ENCODE results near the gene GBF1.

The GBF1 gene

DNA sequence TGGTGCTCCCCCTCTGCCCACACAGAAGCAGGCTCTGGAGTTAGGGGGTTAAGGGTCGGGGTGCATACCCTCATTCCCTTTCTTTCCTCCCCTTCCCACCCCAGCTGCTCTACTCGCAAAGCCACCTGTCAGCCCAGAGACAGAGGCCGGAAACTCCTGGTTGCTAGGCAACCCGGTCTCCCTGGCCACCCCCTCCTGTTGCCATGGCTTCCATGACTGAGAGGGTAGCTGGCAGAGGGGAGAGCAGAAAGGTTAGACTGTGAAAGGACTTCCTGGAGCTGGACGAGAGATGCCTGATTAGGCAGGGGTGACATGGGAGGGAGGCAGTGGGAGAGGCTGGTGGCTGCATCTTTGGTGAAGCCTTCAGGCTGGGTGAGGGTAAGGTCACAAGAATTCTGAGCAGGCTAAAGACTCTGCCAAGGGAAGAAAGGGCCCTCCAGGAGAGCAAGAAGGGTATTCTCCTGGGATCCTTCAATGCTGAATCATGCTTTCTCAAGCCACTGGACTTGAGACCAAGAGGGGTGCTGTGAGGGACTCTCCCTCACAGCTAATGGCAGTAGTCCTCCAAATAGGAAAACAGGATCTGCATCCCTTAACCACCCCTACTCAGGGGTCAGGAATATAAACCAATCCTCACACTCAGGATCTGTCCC lies 167.8 kb downstream of the GBF1 start:
- no peak overlapping the region for H3K4me3 ChIP-seq (replicated peaks; ENCODE audit: insufficient read depth, low read length)
- H3K27ac ChIP-seq (replicated peaks) = no peak overlapping the region
- TF ChIP-seq POLR2AphosphoS5 (IDR thresholded peaks at IDR 0.05; ENCODE audit: low read depth) (no peak), GABPA (IDR thresholded peaks at IDR 0.05; ENCODE audit: low read depth) (no peak), SPI1 (IDR thresholded peaks at IDR 0.05; ENCODE audit: borderline replicate concordance, low read depth) (no peak)
- TF ChIP-seq, protein P1, sequence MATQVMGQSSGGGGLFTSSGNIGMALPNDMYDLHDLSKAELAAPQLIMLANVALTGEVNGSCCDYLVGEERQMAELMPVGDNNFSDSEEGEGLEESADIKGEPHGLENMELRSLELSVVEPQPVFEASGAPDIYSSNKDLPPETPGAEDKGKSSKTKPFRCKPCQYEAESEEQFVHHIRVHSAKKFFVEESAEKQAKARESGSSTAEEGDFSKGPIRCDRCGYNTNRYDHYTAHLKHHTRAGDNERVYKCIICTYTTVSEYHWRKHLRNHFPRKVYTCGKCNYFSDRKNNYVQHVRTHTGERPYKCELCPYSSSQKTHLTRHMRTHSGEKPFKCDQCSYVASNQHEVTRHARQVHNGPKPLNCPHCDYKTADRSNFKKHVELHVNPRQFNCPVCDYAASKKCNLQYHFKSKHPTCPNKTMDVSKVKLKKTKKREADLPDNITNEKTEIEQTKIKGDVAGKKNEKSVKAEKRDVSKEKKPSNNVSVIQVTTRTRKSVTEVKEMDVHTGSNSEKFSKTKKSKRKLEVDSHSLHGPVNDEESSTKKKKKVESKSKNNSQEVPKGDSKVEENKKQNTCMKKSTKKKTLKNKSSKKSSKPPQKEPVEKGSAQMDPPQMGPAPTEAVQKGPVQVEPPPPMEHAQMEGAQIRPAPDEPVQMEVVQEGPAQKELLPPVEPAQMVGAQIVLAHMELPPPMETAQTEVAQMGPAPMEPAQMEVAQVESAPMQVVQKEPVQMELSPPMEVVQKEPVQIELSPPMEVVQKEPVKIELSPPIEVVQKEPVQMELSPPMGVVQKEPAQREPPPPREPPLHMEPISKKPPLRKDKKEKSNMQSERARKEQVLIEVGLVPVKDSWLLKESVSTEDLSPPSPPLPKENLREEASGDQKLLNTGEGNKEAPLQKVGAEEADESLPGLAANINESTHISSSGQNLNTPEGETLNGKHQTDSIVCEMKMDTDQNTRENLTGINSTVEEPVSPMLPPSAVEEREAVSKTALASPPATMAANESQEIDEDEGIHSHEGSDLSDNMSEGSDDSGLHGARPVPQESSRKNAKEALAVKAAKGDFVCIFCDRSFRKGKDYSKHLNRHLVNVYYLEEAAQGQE (IDR thresholded peaks at IDR 0.05; ENCODE audit: insufficient replicate concordance, low read depth) = no peak
- no peak for DNase-seq (ENCODE audit: low read depth in 1 of 2, low spot score in 1 of 2)
- H3K27me3 ChIP-seq (ENCODE audit: insufficient read depth, poor library complexity, severe bottlenecking) = peaks cover 46% of the 10 kb centered on the region

GRCh38 chr10:102413806-102414561 lies 168.7 kb downstream of the GBF1 start:
- H3K27ac ChIP-seq (replicated peaks) = no peak overlapping the region
- no peak overlapping the region for H3K4me3 ChIP-seq (replicated peaks; ENCODE audit: insufficient read depth, low read length)
- peaks cover 43% of the 10 kb centered on the region for H3K27me3 ChIP-seq (ENCODE audit: insufficient read depth, poor library complexity, severe bottlenecking)
- no peak for DNase-seq (ENCODE audit: low read depth in 1 of 2, low spot score in 1 of 2)
- no peak for TF ChIP-seq GABPA (IDR thresholded peaks at IDR 0.05; ENCODE audit: low read depth)
- TF ChIP-seq, protein P1 (IDR thresholded peaks at IDR 0.05; ENCODE audit: insufficient replicate concordance, low read depth) = no peak

DNA sequence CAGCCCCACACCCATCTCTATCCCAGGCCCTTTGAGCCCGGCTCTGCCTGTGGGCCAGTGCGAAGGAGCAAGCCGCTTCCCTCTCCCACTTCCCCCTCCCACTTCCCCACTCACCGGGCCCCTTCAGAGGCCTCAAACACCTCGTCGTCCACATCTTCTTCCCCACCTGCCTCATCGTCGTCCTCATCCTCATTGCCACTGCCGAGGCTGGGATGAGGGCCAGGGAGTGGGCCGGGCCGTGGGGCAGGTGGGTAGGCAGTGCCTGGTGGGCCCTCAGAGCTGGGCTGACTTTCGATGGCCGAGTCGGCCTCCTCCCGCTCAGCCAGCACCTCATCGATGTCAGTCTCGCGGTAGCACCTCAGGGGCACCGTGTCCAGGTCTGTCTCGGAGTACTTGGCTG lies 169.4 kb downstream of the GBF1 start:
- no peak overlapping the region for H3K27ac ChIP-seq (replicated peaks)
- no peak overlapping the region for H3K4me3 ChIP-seq (replicated peaks; ENCODE audit: insufficient read depth, low read length)
- TF ChIP-seq POLR2AphosphoS5 (IDR thresholded peaks at IDR 0.05; ENCODE audit: low read depth) (no peak), SPI1 (IDR thresholded peaks at IDR 0.05; ENCODE audit: borderline replicate concordance, low read depth) (peak; percentile 61; the same call in 1 of the 2 replicates)
- TF ChIP-seq, protein P2, sequence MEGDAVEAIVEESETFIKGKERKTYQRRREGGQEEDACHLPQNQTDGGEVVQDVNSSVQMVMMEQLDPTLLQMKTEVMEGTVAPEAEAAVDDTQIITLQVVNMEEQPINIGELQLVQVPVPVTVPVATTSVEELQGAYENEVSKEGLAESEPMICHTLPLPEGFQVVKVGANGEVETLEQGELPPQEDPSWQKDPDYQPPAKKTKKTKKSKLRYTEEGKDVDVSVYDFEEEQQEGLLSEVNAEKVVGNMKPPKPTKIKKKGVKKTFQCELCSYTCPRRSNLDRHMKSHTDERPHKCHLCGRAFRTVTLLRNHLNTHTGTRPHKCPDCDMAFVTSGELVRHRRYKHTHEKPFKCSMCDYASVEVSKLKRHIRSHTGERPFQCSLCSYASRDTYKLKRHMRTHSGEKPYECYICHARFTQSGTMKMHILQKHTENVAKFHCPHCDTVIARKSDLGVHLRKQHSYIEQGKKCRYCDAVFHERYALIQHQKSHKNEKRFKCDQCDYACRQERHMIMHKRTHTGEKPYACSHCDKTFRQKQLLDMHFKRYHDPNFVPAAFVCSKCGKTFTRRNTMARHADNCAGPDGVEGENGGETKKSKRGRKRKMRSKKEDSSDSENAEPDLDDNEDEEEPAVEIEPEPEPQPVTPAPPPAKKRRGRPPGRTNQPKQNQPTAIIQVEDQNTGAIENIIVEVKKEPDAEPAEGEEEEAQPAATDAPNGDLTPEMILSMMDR (IDR thresholded peaks at IDR 0.05; ENCODE audit: insufficient read depth, low read length) = no peak
- peaks cover 38% of the 10 kb centered on the region for H3K27me3 ChIP-seq (ENCODE audit: insufficient read depth, poor library complexity, severe bottlenecking)
- no peak for DNase-seq (ENCODE audit: low read depth in 1 of 2, low spot score in 1 of 2)

GRCh38 chr10:102416283-102416682 lies 171.0 kb downstream of the GBF1 start:
- Histone ChIP-seq H3K4me3 (replicated peaks; ENCODE audit: insufficient read depth, low read length) (no peak overlapping the region), H3K27me3 (ENCODE audit: insufficient read depth, poor library complexity, severe bottlenecking) (peaks cover 26% of the 10 kb centered on the region), H3K27ac (replicated peaks) (no peak overlapping the region)
- no peak for DNase-seq (ENCODE audit: low read depth in 1 of 2, low spot score in 1 of 2)
- TF ChIP-seq SPI1 (IDR thresholded peaks at IDR 0.05; ENCODE audit: borderline replicate concordance, low read depth) = no peak
- TF ChIP-seq, protein P2 (IDR thresholded peaks at IDR 0.05; ENCODE audit: insufficient read depth, low read length) = no peak
- TF ChIP-seq POLR2AphosphoS5 (IDR thresholded peaks at IDR 0.05; ENCODE audit: low read depth) = no peak
- TF ChIP-seq, protein P1 (IDR thresholded peaks at IDR 0.05; ENCODE audit: insufficient replicate concordance, low read depth) = no peak
- no peak for TF ChIP-seq GABPA (IDR thresholded peaks at IDR 0.05; ENCODE audit: low read depth)
